SK-N-SH treated with all-trans-retinoic acid at 6 μM for 48 hours (cell line): ENCODE data around the gene NME9.

Experiments
- RARB ChIP-seq: fragments of 250-450 bp; sonication (Bioruptor Pico); IDR thresholded peaks from 2 replicates; pipeline ENCODE4 v1.8.0; 2021; ENCODE audit warnings: mild to moderate bottlenecking, moderate library complexity
- TOX ChIP-seq: fragments of 250-450 bp; sonication (Bioruptor Pico); IDR thresholded peaks from 2 replicates; pipeline ENCODE4 v1.8.0; 2021; ENCODE audit warnings: mild to moderate bottlenecking, moderate library complexity, borderline replicate concordance
- ZFP3 ChIP-seq: fragments of 250-450 bp; sonication (Bioruptor Pico); IDR thresholded peaks from 2 replicates; pipeline ENCODE4 v1.5.0; 2020; ENCODE audit warnings: mild to moderate bottlenecking, moderate library complexity
- ZFP30 ChIP-seq: fragments of 450-650 bp; formaldehyde crosslinking; IDR thresholded peaks from 2 replicates; pipeline ENCODE4 v1.5.0; 2022; ENCODE audit warnings: mild to moderate bottlenecking, moderate library complexity

GRCh38 chr3:138289260-138289659 lies 40.4 kb downstream of the NME9 start:
- TF ChIP-seq ZFP30 (CRISPR knock-in tag) (no peak), TOX (CRISPR knock-in tag) (no peak), RARB (no peak), ZFP3 (CRISPR knock-in tag) (no peak)
